IMR-90 (cell line): ENCODE results near the gene PTH2. TPM values are rescaled to one million over a fixed set of nuclear protein-coding genes. Genes with fewer than 3 reads are reported as not detected.

Experiments
- ATAC-seq: fragments of 200-7000 bp; cut with Tn5 transposase; 2 replicates; pipeline ENCODE4 v1.9.1; 2020; ENCODE audit warnings: low read depth, mild to moderate bottlenecking, moderate library complexity
- BruUV-seq: library from RNA; stranded (reverse); fragments of 400-500 nt; replicated peaks from 2 replicates; lab custom pipeline; 2021; lab: Mats Ljungman, UMichigan
- CTCF ChIA-PET: fragments of 300-600 bp; formaldehyde crosslinking; extraction: SDS; loops from one replicate; lab custom pipeline; 2021; ENCODE audit warnings: antibody characterized with exemption; lab: Yijun Ruan, JAX
- POLR2A ChIA-PET: fragments of 300-600 bp; sonication (Branson Sonifier 250); formaldehyde crosslinking; loops from one replicate; lab custom pipeline; 2022; ENCODE audit warnings: antibody characterized with exemption; ENCODE audit not compliant: unreplicated experiment; lab: Charles Lee
- DNase-seq: peaks from one replicate; pipeline ENCODE4 v3.0.0; 2013
- H2AFZ ChIP-seq: replicated peaks from 2 replicates; pipeline ENCODE3; 2013; ENCODE audit warnings: low read length, mild to moderate bottlenecking; ENCODE audit not compliant: poor library complexity
- H2AK5ac ChIP-seq: 2 replicates; pipeline ENCODE4 v1.6.1; 2013; ENCODE audit warnings: low read depth, low read length, inconsistent platforms
- H2AK9ac ChIP-seq: replicated peaks from 2 replicates; pipeline ENCODE3; 2013; ENCODE audit warnings: mild to moderate bottlenecking, low read depth, low read length, moderate library complexity; ENCODE audit not compliant: poor library complexity
- H2BK120ac ChIP-seq: 2 replicates; pipeline ENCODE4 v1.6.1; 2013; ENCODE audit warnings: low read depth, low read length, inconsistent platforms
- H2BK15ac ChIP-seq: 3 replicates; pipeline ENCODE4 v1.6.1; 2013; ENCODE audit warnings: low read depth, low read length, inconsistent platforms
- H2BK20ac ChIP-seq: 2 replicates; pipeline ENCODE4 v1.6.1; 2013; ENCODE audit warnings: low read depth, mild to moderate bottlenecking, inconsistent platforms, low read length, moderate library complexity
- H2BK5ac ChIP-seq: 2 replicates; pipeline ENCODE4 v1.6.1; 2013; ENCODE audit warnings: mild to moderate bottlenecking, low read depth, low read length, inconsistent platforms; ENCODE audit not compliant: poor library complexity, severe bottlenecking
- H3K14ac ChIP-seq: replicated peaks from 2 replicates; pipeline ENCODE4 v1.6.1; 2013; ENCODE audit warnings: low read depth, low read length, inconsistent platforms
- H3K18ac ChIP-seq: 2 replicates; pipeline ENCODE4 v1.6.1; 2013; ENCODE audit warnings: low read depth, low read length, control low read depth
- H3K23ac ChIP-seq: 2 replicates; pipeline ENCODE4 v1.6.1; 2013; ENCODE audit warnings: low read depth, low read length, inconsistent platforms
- H3K27ac ChIP-seq: 2 replicates; pipeline ENCODE4 v1.5.1; 2013; ENCODE audit warnings: mild to moderate bottlenecking, control low read depth, low read length; ENCODE audit not compliant: insufficient read depth
- H3K27me3 ChIP-seq: 2 replicates; pipeline ENCODE4 v1.6.1; 2013; ENCODE audit warnings: low read length; ENCODE audit not compliant: control insufficient read depth, insufficient read depth
- H3K36me3 ChIP-seq: 2 replicates; pipeline ENCODE4 v1.6.1; 2013; ENCODE audit warnings: low read length, mixed read lengths; ENCODE audit not compliant: control insufficient read depth, insufficient read depth
- H3K4ac ChIP-seq: 2 replicates; pipeline ENCODE4 v1.6.1; 2013; ENCODE audit warnings: low read depth, low read length, inconsistent platforms
- H3K4me1 ChIP-seq: 2 replicates; pipeline ENCODE4 v1.6.1; 2013; ENCODE audit warnings: low read length, mixed read lengths; ENCODE audit not compliant: control insufficient read depth, insufficient read depth
- H3K4me2 ChIP-seq: 2 replicates; pipeline ENCODE4 v1.6.1; 2013; ENCODE audit warnings: low read depth, mild to moderate bottlenecking, control low read depth, low read length, moderate library complexity
- H3K4me3 ChIP-seq: 2 replicates; pipeline ENCODE4 v1.5.1; 2013; ENCODE audit warnings: low read depth, mild to moderate bottlenecking, control low read depth, low read length, moderate library complexity; ENCODE audit not compliant: insufficient read depth
- H3K56ac ChIP-seq: 2 replicates; pipeline ENCODE4 v1.6.1; 2013; ENCODE audit warnings: low read length, inconsistent platforms; ENCODE audit not compliant: insufficient read depth; ENCODE audit errors: extremely low read depth
- H3K79me1 ChIP-seq, 2 experiments: 2 replicates each; pipeline ENCODE4 v1.6.1; 2013; ENCODE audit warnings: low read length in 2 of 2, inconsistent platforms in 1 of 2, low read depth in 1 of 2
- H3K9ac ChIP-seq: 2 replicates; pipeline ENCODE4 v1.6.1; 2013; ENCODE audit warnings: low read depth, low read length, control low read depth
- H3K9me1 ChIP-seq: 2 replicates; pipeline ENCODE4 v1.6.1; 2013; ENCODE audit warnings: low read length, inconsistent platforms; ENCODE audit not compliant: insufficient read depth
- H3K9me3 ChIP-seq: 2 replicates; pipeline ENCODE4 v1.6.1; 2013; ENCODE audit warnings: low read length; ENCODE audit not compliant: control insufficient read depth, insufficient read depth
- H4K20me1 ChIP-seq: 2 replicates; pipeline ENCODE4 v1.6.1; 2013; ENCODE audit warnings: low read length, inconsistent platforms; ENCODE audit not compliant: insufficient read depth
- H4K5ac ChIP-seq: 2 replicates; pipeline ENCODE4 v1.6.1; 2013; ENCODE audit warnings: mild to moderate bottlenecking, low read depth, low read length, control low read depth
- H4K8ac ChIP-seq, 2 experiments: 2 replicates each; pipeline ENCODE4 v1.6.1; 2013; ENCODE audit warnings: low read depth in 2 of 2, low read length in 2 of 2, control low read depth in 1 of 2, inconsistent platforms in 1 of 2
- H4K91ac ChIP-seq: 2 replicates; pipeline ENCODE4 v1.6.1; 2013; ENCODE audit warnings: low read depth, low read length, inconsistent platforms; ENCODE audit not compliant: insufficient read depth
- BHLHE40 ChIP-seq: fragments of 150-350 bp; IDR thresholded peaks from 2 replicates; pipeline ENCODE4 v1.6.1; 2016; ENCODE audit warnings: mild to moderate bottlenecking, low read depth, low read length
- CEBPB ChIP-seq: IDR thresholded peaks from 2 replicates; pipeline ENCODE4 v1.6.1; 2012; ENCODE audit warnings: low read depth, low read length, improper control_type of control experiment
- CTCF ChIP-seq: conservative IDR thresholded peaks from 2 replicates; pipeline ENCODE4 v1.5.1; 2012; ENCODE audit warnings: mild to moderate bottlenecking, low read depth, low read length, improper control_type of control experiment
- FOS ChIP-seq: fragments of 150-350 bp; IDR thresholded peaks from 2 replicates; pipeline ENCODE4 v1.6.1; 2016; ENCODE audit warnings: low read depth, low read length
- MAFK ChIP-seq: IDR thresholded peaks from 2 replicates; pipeline ENCODE4 v1.6.1; 2012; ENCODE audit warnings: low read depth, low read length, improper control_type of control experiment
- MAZ ChIP-seq: IDR thresholded peaks from 2 replicates; pipeline ENCODE4 v1.6.1; 2012; ENCODE audit warnings: low read depth, mild to moderate bottlenecking, low read length, improper control_type of control experiment, moderate library complexity, borderline replicate concordance
- MXI1 ChIP-seq: IDR thresholded peaks from 2 replicates; pipeline ENCODE4 v1.6.1; 2012; ENCODE audit warnings: low read depth, mild to moderate bottlenecking, low read length, moderate library complexity, borderline replicate concordance
- POLR2A ChIP-seq: IDR thresholded peaks from 2 replicates; pipeline ENCODE4 v1.6.1; 2012; ENCODE audit warnings: mild to moderate bottlenecking, low read depth, low read length
- RAD21 ChIP-seq: IDR thresholded peaks from 2 replicates; pipeline ENCODE4 v1.6.1; 2012; ENCODE audit warnings: low read length, improper control_type of control experiment
- RCOR1 ChIP-seq: IDR thresholded peaks from 2 replicates; pipeline ENCODE4 v1.6.1; 2012; ENCODE audit warnings: mild to moderate bottlenecking, low read length, improper control_type of control experiment; ENCODE audit not compliant: insufficient replicate concordance
- RFX5 ChIP-seq: IDR thresholded peaks from 2 replicates; pipeline ENCODE4 v1.8.0; 2012; ENCODE audit warnings: low read depth, mild to moderate bottlenecking, low read length, moderate library complexity
- WGBS, 2 experiments: methylation state at CpG; one replicate each; pipeline versions ENCODE4 v1.1.5 to v1.1.7; 2013; ENCODE audit warnings: missing lambda C conversion rate in 2 of 2; ENCODE audit not compliant: insufficient read length in 1 of 2; ENCODE audit errors: extremely low coverage in 2 of 2; 5-methylcytosine and 5-hydroxymethylcytosine counted together
- dilution Hi-C: fragments of 300-500 bp; cut with HindIII; formaldehyde crosslinking; loops from one replicate; pipeline ENCODE4 v1.14.3; 2018; ENCODE audit warnings: low sequenced_read_pairs; ENCODE audit not compliant: unreplicated experiment
- in situ Hi-C: fragments of 300-500 bp; cut with MboI; formaldehyde crosslinking; loops from 3 replicates; pipeline ENCODE4 v1.14.3; 2019; ENCODE audit warnings: low sequenced_read_pairs, inconsistent platforms, mixed read lengths
- intact Hi-C: fragments of 100-400 bp; cut with micrococcal nuclease; formaldehyde crosslinking; loops from 2 replicates; pipeline ENCODE4 v1.10.0; 2022
- polyA plus RNA-seq, 3 experiments: library from polyadenylated mRNA; depleted of rRNA; stranded (reverse); fragments of >200 nt; gene quantifications; 2 replicates each; pipeline ENCODE4 v1.2.3, GENCODE V29; 2012; ENCODE audit warnings: low replicate concordance in 1 of 3
- total RNA-seq: library from RNA; depleted of rRNA; stranded (reverse); fragments of >200 nt; gene quantifications from 2 replicates; pipeline ENCODE4 v1.2.3, GENCODE V29; 2012

PTH2 gene
- total and polyA plus RNA-seq, 2 of the 4 experiments (the other 2 are of a cell fraction) = not detected

- CTCF ChIA-PET = no interaction called here
- DNase-seq (no peak), ATAC-seq (no peak)
- Histone ChIP-seq H4K5ac (no peak overlapping the region), H3K9ac (no peak overlapping the region), H3K4me3 (no peak overlapping the region), H3K4ac (no peak overlapping the region), H4K8ac (no peak overlapping the region), H3K4me1 (no peaks in the 10 kb centered on the region), H2AFZ (no peak overlapping the region), H2AK5ac (no peak overlapping the region), H2BK15ac (no peak overlapping the region), H3K56ac (no peak overlapping the region), H2BK20ac (no peak overlapping the region), H3K9me3 (no peaks in the 10 kb centered on the region), H4K91ac (no peak overlapping the region), H3K23ac (no peak overlapping the region), H4K20me1 (no peaks in the 10 kb centered on the region), H3K27me3 (peaks cover 62% of the 10 kb centered on the region), H2BK120ac (no peak overlapping the region), H3K14ac (no peak overlapping the region), H3K79me1 (no peaks in the 10 kb centered on the region), H2BK5ac (no peak overlapping the region), H2AK9ac (no peak overlapping the region), H3K9me1 (no peaks in the 10 kb centered on the region), H3K18ac (no peak overlapping the region), H3K36me3 (no peaks in the 10 kb centered on the region), H3K4me2 (no peak overlapping the region), H3K27ac (no peak overlapping the region)
- dilution Hi-C loops = no loop called here
- intact Hi-C loops = no loop called here
- WGBS, 2 experiments = no CpG with 5 or more reads among the region's 3 CpGs
- POLR2A ChIA-PET = no interaction called here
- BruUV-seq = no TSS peak
- in situ Hi-C loops = no loop called here
- TF ChIP-seq FOS = no peak
- no peak for TF ChIP-seq MAFK
- TF ChIP-seq RFX5 = no peak
- no peak for TF ChIP-seq MXI1
- TF ChIP-seq RAD21 = no peak
- TF ChIP-seq POLR2A = no peak
- no peak for TF ChIP-seq CEBPB
- no peak for TF ChIP-seq RCOR1
- TF ChIP-seq BHLHE40 = no peak
- TF ChIP-seq MAZ = no peak
- TF ChIP-seq CTCF = no peak
These were observed 9.0 kb downstream of the PTH2 start for GRCh38 chr19:49414256-49414655.
